Left hindlimb (tissue), 1 donor: ENCODE data around the gene HOXA1.

Experiments used
- DNase-seq: peaks from one replicate; pipeline ENCODE4 v3.0.0-alpha.2; 2018

Gene HOXA1

GRCh38 chr7:27104341-27105058 lies 8.7 kb upstream of the HOXA1 start:
- peak; percentile 39 for DNase-seq

DNA sequence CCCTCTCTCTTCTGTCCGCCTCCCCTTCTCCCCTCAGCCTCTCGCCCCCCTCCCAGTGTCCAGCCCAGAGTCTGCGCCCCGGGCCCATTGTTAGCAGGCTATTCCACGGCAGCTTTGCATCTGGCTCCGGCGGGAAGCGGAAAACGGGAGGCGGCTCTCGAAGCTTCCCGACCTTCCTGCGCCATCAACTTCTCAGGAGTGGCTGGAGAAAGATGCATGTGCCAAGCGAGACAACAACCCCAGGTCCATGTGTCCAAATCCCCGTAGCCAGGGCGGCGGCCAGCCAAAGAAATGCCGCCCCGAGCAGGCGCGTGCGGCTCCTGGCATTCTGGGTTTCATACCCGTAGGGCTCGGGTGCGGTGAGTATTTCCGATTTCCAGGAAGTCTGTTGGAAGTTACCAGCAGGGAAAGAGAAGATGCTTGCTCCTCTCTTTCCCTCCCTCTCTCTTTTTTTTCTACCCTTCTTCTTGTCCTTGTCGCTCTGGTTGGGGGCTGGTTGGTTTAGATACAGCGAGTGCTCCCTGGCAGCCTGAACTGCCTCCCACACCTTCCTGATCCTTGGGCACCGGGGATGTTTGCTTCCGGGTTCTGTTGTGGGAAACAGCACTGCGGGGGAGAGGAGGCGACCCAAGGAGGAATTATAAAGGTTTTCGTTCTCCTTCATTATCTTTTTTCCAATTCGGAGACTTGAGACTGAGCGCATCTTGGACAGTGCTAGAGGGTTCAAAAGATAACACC lies 7.9 kb upstream of the HOXA1 start:
- peak; percentile 30 for DNase-seq

DNA sequence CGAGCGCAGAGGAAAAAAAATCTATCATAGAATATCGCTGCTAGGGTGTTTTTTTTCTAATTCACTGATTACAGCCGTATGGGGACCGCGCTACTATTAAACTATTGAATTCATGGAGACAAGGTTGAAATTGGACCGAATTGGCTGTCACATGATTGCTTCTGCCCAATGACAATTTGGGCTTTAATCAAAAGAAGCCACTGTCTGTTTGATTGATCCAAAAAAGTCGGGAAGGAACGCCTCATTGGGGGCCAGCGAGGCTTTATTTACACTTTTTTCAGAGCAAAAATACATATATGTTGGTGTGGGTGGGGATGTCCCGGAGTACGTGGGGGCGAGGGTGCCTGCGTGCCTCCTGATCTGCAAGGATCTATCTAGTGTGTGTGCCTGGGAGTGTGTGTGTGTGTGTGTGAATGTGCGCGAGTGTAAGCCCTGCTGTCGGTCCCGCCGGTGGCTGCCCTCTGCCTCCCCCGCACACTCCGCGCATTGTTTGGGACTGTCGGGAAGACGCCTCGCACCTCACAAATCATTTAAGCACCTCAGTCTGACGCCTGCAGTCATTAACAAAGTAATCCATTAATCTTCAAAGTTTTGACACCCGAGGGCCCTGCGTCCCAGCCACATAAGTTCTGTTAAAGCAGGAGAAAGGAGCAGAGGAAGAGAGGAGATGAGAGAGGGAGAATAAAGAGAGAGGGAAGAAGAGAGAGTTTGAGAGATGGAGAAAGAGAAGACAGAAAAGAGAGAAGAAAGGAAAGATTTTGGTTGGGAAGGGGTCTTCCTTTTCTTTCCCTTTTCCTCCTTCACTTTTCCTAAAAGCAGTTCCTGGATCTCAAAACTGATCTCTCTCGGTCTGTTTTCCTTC lies 7.0 kb upstream of the HOXA1 start, which contains the start of gene HOXA2:
HOXA2 (minus strand) TSS at position 103 of the 862 bp plus-strand sequence. CDS start 183 bp downstream, outside the sequence.
- DNase-seq = peak; percentile 37

GRCh38 chr7:27101957-27102580 lies 6.3 kb upstream of the HOXA1 start:
- DNase-seq = peak; percentile 41

- peak; percentile 35 for DNase-seq
These were observed 5.6 kb upstream of the HOXA1 start for GRCh38 chr7:27101171-27101956.

- DNase-seq = no peak
These were observed 4.9 kb upstream of the HOXA1 start for GRCh38 chr7:27100694-27101170.

DNA sequence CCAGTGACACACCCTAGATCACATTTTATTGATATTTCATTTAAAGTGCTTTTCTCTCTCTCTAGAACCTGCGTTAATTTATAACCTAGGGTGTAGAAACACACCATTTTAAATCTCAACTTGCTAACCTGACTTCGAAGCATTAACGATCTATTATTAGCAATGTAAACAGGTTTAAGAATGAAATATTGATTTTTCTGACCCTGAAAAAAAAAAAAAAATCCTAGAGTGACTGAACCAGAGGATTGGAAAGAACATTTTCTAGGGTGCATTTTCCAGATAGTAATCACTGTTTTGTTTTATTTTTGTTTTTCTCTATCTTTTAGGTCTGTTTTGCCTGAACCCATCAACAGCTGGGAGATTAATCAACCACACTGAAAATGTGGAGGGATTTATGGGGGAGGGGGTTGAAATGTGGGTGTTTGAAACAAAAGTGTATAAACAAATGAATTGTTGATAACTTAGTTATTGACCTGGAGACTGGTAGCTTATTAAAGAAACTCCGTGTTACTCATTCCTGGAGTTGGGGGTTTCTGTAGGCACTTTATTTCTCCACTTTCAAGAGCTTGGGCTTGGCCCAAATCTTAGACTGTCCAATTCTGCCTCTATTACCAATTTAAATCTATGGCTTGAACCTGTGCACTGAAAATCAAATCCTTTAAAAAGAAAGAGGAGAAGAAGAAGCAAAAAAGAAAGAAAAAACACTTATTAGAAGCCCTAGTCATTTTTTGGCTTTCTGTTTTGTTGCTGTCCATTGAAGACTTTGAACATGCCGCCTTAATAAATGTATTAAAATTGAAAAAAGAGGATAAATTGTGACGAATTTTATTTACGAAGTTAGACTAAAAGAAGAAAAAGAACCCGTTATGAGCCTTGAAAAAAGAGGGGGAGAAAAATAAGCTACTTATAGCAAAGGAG lies 3.9 kb upstream of the HOXA1 start:
- DNase-seq = no peak

GRCh38 chr7:27098578-27099451 lies 3.0 kb upstream of the HOXA1 start:
- peak; percentile 54 for DNase-seq

DNA sequence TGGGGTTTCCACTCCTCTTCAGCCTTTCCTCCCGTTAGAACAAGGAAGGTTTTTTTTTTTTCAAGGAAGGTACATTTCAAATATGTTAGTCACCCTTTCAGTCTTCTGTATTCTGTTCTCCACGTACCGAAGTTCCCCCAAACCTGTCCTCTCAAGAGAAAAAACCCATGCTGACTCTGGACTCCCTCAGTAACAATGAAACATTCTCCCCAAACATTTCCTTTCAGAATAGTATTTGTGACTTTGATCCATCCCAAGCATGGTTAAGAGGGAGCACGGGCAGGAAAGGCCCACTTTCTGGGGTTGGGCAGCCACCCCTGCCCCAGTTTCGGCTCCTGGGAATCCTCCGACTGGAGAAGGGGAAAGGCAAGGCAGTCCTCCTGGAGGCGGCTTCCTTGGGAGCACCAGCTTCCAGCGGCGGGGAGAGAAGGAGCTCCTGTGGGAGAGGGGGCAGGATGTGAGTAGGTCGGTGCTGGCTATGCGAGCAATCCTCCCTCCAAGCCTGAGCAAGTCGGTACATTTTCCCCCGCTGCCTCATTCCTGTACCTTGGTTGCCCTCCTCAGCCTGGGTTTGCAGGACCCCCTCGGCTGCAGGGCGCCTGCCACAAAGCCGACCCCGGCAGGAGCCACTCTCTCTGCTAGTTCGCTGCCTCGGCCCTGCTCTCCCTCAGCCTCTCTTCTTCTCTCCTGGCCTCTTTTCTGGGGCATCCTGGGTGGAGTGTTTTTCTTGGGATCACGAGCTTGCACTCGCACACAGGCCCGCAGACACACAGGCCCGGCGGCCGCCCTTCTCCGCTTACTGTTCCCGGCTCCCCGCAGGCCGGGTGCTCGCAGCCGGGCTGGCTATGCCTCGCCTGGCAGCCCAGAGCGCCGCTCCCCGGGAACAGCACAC lies 2.1 kb upstream of the HOXA1 start:
- DNase-seq = no peak

GRCh38 chr7:27096768-27097514 lies 1.1 kb upstream of the HOXA1 start:
- peak; percentile 72 for DNase-seq

GRCh38 chr7:27095050-27095896 lies 527 bp downstream of the HOXA1 start:
- no peak for DNase-seq

DNA sequence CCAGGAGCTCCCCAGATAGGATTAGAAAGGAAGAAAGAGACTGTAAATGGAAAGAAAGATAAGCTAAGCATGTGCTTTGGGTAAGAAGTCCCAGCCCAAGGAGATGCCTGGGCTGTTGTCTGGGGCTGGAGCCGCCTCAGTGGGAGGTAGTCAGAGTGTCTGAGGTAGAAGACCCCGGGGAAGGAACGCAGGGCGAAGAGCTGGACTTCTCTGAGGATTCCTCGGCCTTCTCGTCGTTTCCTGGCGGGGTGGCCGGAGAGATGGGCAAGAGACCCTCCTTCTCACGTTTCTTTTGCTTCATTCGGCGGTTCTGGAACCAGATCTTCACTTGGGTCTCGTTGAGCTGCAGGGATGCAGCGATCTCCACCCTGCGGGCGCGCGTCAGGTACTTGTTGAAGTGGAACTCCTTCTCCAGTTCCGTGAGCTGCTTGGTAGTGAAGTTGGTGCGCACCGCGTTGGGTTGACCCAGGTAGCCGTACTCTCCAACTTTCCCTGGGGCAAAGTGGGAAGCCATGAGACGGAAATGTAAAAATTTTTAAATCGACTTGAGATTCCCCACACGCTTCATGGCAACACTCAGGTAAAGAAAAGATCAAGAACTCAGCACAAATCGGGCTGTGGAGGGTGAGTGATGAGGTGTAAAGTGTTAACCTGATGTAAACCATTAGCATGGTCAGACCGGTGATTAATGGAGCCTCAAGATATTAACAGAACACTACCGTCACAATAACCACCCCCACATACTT lies 1.3 kb downstream of the HOXA1 start:
- DNase-seq = no peak

- DNase-seq = no peak
These were observed 2.5 kb downstream of the HOXA1 start for GRCh38 chr7:27093184-27093895.

DNA sequence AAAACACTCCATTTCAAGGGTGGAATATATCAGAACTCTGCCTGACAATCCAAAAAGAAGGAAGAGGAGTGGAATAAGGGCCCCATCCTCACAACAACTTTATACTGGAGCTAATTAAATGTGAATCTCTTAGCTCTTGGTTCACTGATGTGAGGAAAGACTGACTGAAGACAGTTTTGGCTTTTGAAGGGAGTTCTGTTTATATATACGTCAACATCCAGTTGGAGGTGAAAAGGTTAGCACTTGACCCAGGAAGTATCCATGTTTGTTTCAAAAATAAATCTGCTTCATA lies 3.0 kb downstream of the HOXA1 start:
- no peak for DNase-seq
